GM12873 (cell line): ENCODE data around the gene TRPV6.

Source experiments
- CTCF ChIP-seq: IDR thresholded peaks from 2 replicates; pipeline ENCODE4 v1.5.1; 2012; ENCODE audit warnings: low read depth, mild to moderate bottlenecking, moderate library complexity, low read length, control low read depth; ENCODE audit not compliant: insufficient read depth; ENCODE audit errors: missing control alignments

Gene TRPV6

GRCh38 chr7:142854372-142855113, 31.0 kb downstream of the TRPV6 start, which contains the start of gene EPHB6:
TSS of gene EPHB6 (plus strand) at chr7:142855076. CDS start at chr7:142863228, 8,152 bp downstream.
- TF ChIP-seq CTCF = no peak

GRCh38 chr7:142853739-142854371, 31.7 kb downstream of the TRPV6 start:
- TF ChIP-seq CTCF = peak; percentile 88

- no peak for TF ChIP-seq CTCF
Observed at GRCh38 chr7:142851919-142852318, 33.6 kb downstream of the TRPV6 start.

- no peak for TF ChIP-seq CTCF
Observed at GRCh38 chr7:142851269-142851668, 34.3 kb downstream of the TRPV6 start.

GRCh38 chr7:142847353-142847752, 38.2 kb downstream of the TRPV6 start:
- no peak for TF ChIP-seq CTCF

- no peak for TF ChIP-seq CTCF
Observed at GRCh38 chr7:142842251-142842766, 43.2 kb downstream of the TRPV6 start.

- no peak for TF ChIP-seq CTCF
Observed at GRCh38 chr7:142838461-142839213, 46.9 kb downstream of the TRPV6 start.
